CD4-positive, alpha-beta T cell treated with Interferon gamma for 1 hour (primary cell): Measurements from ENCODE around the gene VPS13D.
A peak's percentile ranks its signal among the peaks of the same experiment; 100 is the strongest.

Experiments used
- DNase-seq: peaks from one replicate; pipeline ENCODE4 v3.0.0-alpha.2; 2020

Gene VPS13D

GRCh38 chr1:12475101-12475500, 245.3 kb downstream of the VPS13D start:
- DNase-seq = no peak

GRCh38 chr1:12475530-12475934, 245.7 kb downstream of the VPS13D start:
- DNase-seq = no peak

- no peak for DNase-seq
These were observed 246.1 kb downstream of the VPS13D start for GRCh38 chr1:12475947-12476346.

- DNase-seq = no peak
These were observed 247.5 kb downstream of the VPS13D start for GRCh38 chr1:12477314-12477713.

- DNase-seq = peak; percentile 3
These were observed 248.2 kb downstream of the VPS13D start for GRCh38 chr1:12477936-12478611.

GRCh38 chr1:12478612-12478985, 248.8 kb downstream of the VPS13D start:
- DNase-seq = peak; percentile 11

GRCh38 chr1:12479311-12479710, 249.5 kb downstream of the VPS13D start:
- DNase-seq = no peak

- DNase-seq = no peak
These were observed 250.2 kb downstream of the VPS13D start for GRCh38 chr1:12480041-12480440.

- DNase-seq = peak; percentile 2
These were observed 251.0 kb downstream of the VPS13D start for GRCh38 chr1:12480748-12481362.

- DNase-seq = no peak
These were observed 252.1 kb downstream of the VPS13D start for GRCh38 chr1:12481928-12482327.

GRCh38 chr1:12482988-12483387, 253.2 kb downstream of the VPS13D start:
- no peak for DNase-seq

- DNase-seq = no peak
These were observed 255.6 kb downstream of the VPS13D start for GRCh38 chr1:12485231-12486058.

GRCh38 chr1:12486059-12486341, 256.2 kb downstream of the VPS13D start:
- no peak for DNase-seq

GRCh38 chr1:12486401-12487005, 256.7 kb downstream of the VPS13D start:
- DNase-seq = no peak

GRCh38 chr1:12487520-12487919, 257.7 kb downstream of the VPS13D start:
- no peak for DNase-seq

GRCh38 chr1:12488666-12489354, 259.0 kb downstream of the VPS13D start:
- DNase-seq = no peak

GRCh38 chr1:12490532-12491142, 260.8 kb downstream of the VPS13D start:
- DNase-seq = no peak

GRCh38 chr1:12491656-12492055, 261.8 kb downstream of the VPS13D start:
- DNase-seq = no peak

GRCh38 chr1:12495725-12496124, 265.9 kb downstream of the VPS13D start:
- DNase-seq = no peak

- DNase-seq = no peak
These were observed 266.5 kb downstream of the VPS13D start for GRCh38 chr1:12496154-12496961.

- no peak for DNase-seq
These were observed 269.9 kb downstream of the VPS13D start for GRCh38 chr1:12499539-12500240.
